ENCODE measurements around the gene VWCE.
"Not testable (repeated sequence)": the region's sequence is repeated elsewhere in the genome, so short reads cannot be mapped to it uniquely, and the experiment has no call there.

The VWCE gene

GRCh38 chr11:61250796-61251765 lies 44.0 kb downstream of the VWCE start:
- DNase-seq, result not testable (repeated sequence)

GRCh38 chr11:61249201-61249600 lies 45.9 kb downstream of the VWCE start:
- DNase-seq, result not testable (repeated sequence)

- not testable (repeated sequence) for DNase-seq
These were observed 47.0 kb downstream of the VWCE start for GRCh38 chr11:61248071-61248470.

GRCh38 chr11:61245284-61245964 lies 49.7 kb downstream of the VWCE start:
- not testable (repeated sequence) for DNase-seq

- not testable (repeated sequence) for DNase-seq
These were observed 53.6 kb downstream of the VWCE start for GRCh38 chr11:61241526-61241925.

GRCh38 chr11:61240875-61241274 lies 54.2 kb downstream of the VWCE start, which contains the start of gene PGA5:
PGA5 (plus strand) TSS chr11:61241175; CDS start chr11:61241227, 52 bp downstream.
- DNase-seq, result not testable (repeated sequence)

GRCh38 chr11:61240288-61240687 lies 54.8 kb downstream of the VWCE start:
- not testable (repeated sequence) for DNase-seq

GRCh38 chr11:61237130-61237529 lies 58.0 kb downstream of the VWCE start:
- not testable (repeated sequence) for DNase-seq

- not testable (repeated sequence) for DNase-seq
These were observed 62.5 kb downstream of the VWCE start for GRCh38 chr11:61232548-61233145.

- DNase-seq, result not testable (repeated sequence)
These were observed 63.5 kb downstream of the VWCE start for GRCh38 chr11:61231585-61231984.

GRCh38 chr11:61231033-61231432 lies 64.1 kb downstream of the VWCE start:
- not testable (repeated sequence) for DNase-seq

GRCh38 chr11:61229458-61229857 lies 65.7 kb downstream of the VWCE start:
- not testable (repeated sequence) for DNase-seq

- DNase-seq, result not testable (repeated sequence)
These were observed 68.5 kb downstream of the VWCE start for GRCh38 chr11:61226457-61227137.

- not testable (repeated sequence) for DNase-seq
These were observed 72.4 kb downstream of the VWCE start for GRCh38 chr11:61222692-61223091.

- not testable (repeated sequence) for DNase-seq
These were observed 73.1 kb downstream of the VWCE start, which contains the start of gene PGA4 for GRCh38 chr11:61222047-61222446. PGA4 (plus strand) TSS chr11:61222347; CDS start chr11:61222401, 54 bp downstream.

- DNase-seq, result not testable (repeated sequence)
These were observed 76.1 kb downstream of the VWCE start for GRCh38 chr11:61219016-61219415.

- DNase-seq, result not testable (repeated sequence)
These were observed 76.8 kb downstream of the VWCE start for GRCh38 chr11:61218306-61218705.

- not testable (repeated sequence) for DNase-seq
These were observed 81.3 kb downstream of the VWCE start for GRCh38 chr11:61213711-61214324.

- not testable (repeated sequence) for DNase-seq
These were observed 82.9 kb downstream of the VWCE start for GRCh38 chr11:61212202-61212601.

GRCh38 chr11:61211327-61211952 lies 83.7 kb downstream of the VWCE start:
- DNase-seq, result not testable (repeated sequence)

GRCh38 chr11:61210629-61211028 lies 84.5 kb downstream of the VWCE start:
- not testable (repeated sequence) for DNase-seq
